ENCODE data around the gene EOLA2. TPM values are rescaled to one million over a fixed set of nuclear protein-coding genes. Genes with fewer than 3 reads are reported as not detected.
A peak's percentile ranks its signal among the peaks of the same experiment; 100 is the strongest.
"Not testable (repeated sequence)": the region's sequence is repeated elsewhere in the genome, so short reads cannot be mapped to it uniquely, and the experiment has no call there.

Gene EOLA2
- polyA plus RNA-seq, 4 donors: 25.3 to 31.9 (median 29.0) TPM

DNA sequence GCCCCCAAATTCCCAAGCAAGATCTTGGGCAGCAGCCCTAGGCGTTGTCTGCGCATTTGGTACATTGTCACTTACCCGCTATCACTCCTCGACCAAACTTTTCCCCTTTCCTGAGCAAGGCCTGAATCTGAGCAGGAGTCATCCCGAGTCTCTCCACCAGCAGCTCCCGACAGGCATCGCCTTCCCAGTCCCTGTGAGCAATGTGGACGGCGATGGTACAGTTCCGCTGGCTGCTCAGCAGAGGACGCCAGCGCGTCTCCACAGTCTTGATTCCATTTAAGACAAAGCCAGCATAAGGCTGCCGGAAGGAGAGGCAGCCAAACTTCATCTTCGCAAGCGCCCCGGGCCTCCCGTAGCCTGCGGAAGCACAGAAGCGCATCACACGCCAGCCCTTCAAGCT is 4.7 kb downstream of the EOLA2 start:
- DNase-seq (ENCODE audit: low read depth in 4 of 4, low spot score in 3 of 4): not testable (repeated sequence)

GRCh38 chrX:149932970-149933369 is 5.3 kb downstream of the EOLA2 start:
- DNase-seq (ENCODE audit: low read depth in 4 of 4, low spot score in 3 of 4): not testable (repeated sequence)

GRCh38 chrX:149932150-149932549 is 6.1 kb downstream of the EOLA2 start:
- not testable (repeated sequence) for DNase-seq (ENCODE audit: low read depth in 4 of 4, low spot score in 3 of 4)

GRCh38 chrX:149931355-149931754 is 6.9 kb downstream of the EOLA2 start:
- DNase-seq (ENCODE audit: low read depth in 4 of 4, low spot score in 3 of 4): not testable (repeated sequence)

DNA sequence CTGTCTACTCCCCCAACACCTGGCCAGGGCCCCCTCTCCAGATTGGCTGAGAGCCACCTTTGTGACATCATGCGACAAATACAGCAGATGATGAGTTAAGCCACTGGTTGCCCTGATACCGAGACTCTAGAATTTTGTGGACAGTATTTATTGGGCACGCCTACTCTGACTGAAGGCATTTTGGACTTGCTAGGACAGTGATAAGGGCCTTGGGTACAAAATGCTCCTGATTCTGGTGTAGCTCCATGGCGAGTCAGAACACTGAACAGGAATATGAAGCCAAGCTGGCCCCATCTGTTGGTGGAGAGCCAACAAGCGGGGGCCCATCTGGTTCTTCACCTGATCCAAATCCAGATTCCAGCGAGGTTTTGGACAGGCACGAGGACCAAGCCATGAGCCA is 8.9 kb downstream of the EOLA2 start, which contains the start of gene HSFX4:
TSS of gene HSFX4 (plus strand) at position 174 of the 400 bp plus-strand sequence. CDS start at position 246, 72 bp downstream.
- not testable (repeated sequence) for DNase-seq (ENCODE audit: low read depth in 4 of 4, low spot score in 3 of 4)

GRCh38 chrX:149928635-149929034 is 9.7 kb downstream of the EOLA2 start:
- DNase-seq (ENCODE audit: low read depth in 4 of 4, low spot score in 3 of 4): not testable (repeated sequence)

DNA sequence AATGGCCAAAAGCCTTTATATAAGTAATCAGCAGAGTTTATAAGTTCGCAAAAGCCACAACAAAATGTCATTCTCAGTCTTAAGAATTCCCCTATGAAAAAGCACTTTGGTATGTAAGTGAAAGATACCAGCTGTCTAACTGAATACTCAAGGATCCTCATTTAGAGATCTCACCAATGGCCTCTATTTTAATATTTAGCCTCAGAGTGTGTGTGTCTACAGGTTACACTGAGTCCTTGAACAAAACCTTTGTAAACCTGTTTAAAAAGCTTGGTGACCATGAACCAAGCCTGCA is 10.4 kb downstream of the EOLA2 start:
- DNase-seq (ENCODE audit: low read depth in 4 of 4, low spot score in 3 of 4): not testable (repeated sequence)

- DNase-seq (ENCODE audit: low read depth in 4 of 4, low spot score in 3 of 4): not testable (repeated sequence)
Measured at GRCh38 chrX:149927245-149927963, 10.9 kb downstream of the EOLA2 start.

GRCh38 chrX:149924434-149924833 is 13.9 kb downstream of the EOLA2 start:
- not testable (repeated sequence) for DNase-seq (ENCODE audit: low read depth in 4 of 4, low spot score in 3 of 4)

DNA sequence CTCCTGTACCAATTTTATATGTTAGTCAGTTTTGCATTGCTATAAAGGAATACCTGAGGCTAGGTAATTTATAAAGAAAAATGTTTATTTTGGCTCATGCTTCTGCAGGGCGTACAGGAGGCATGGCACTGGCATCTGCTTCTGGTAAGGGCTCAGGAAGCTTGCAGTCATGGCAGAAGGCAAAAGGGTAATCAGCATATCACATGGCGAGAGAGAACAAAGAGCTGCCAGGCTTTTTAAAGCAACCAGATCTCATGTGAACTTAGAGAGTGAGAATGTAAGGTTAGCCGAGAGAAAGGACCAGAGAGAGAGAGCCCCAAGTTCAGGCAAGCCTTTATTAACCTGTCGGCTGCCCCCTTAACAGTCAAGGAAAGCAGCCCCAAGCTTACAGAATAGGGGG is 14.5 kb downstream of the EOLA2 start:
- not testable (repeated sequence) for DNase-seq (ENCODE audit: low read depth in 4 of 4, low spot score in 3 of 4)

GRCh38 chrX:149916745-149917392 is 21.4 kb downstream of the EOLA2 start:
- no peak for DNase-seq (ENCODE audit: low read depth in 4 of 4, low spot score in 3 of 4)

DNA sequence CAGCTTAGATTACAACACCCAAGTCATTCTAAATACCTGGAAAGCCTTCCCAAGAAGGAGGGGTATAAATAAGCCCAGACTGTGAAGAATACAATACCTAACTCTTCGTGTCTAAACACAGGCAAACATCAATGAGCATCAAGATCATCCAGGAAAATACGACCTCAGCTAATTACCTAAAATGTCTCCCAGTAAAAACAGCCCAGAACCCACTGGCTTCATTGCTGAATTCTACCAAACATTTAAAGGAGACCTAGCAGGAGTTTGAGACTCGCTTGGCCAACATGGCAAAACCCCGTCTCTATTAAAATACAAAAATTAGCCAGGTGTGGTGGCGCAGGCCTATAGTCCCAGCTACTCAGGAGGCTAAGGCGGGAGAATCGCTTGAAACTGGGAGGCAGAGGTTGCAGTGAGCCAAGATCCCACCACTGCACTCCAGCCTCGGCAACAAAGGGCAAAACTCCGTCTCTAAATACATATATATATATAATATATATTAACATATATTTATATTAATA is 28.1 kb downstream of the EOLA2 start:
- DNase-seq (ENCODE audit: low read depth in 4 of 4, low spot score in 3 of 4): no peak

GRCh38 chrX:149909324-149910177 is 28.7 kb downstream of the EOLA2 start:
- no peak for DNase-seq (ENCODE audit: low read depth in 4 of 4, low spot score in 3 of 4)

DNA sequence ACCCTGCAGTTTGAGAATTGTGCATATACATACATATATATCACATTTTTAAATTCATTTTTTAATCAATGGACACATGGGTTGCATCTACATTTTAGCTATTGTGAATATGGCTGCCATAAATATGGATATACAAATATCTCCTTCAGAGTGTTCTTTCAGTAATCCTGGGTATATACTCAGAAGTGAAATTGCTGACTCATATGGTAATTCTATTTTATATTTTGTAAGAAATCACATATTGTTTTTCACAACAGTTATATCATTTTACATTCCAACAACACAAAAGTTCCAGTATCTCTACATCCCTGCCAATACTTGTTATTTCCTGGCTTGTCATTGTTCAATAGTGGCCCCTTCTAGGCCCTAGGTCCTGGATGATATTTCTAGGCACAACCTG is 29.6 kb downstream of the EOLA2 start:
- no peak for DNase-seq (ENCODE audit: low read depth in 4 of 4, low spot score in 3 of 4)

GRCh38 chrX:149908308-149908707 is 30.0 kb downstream of the EOLA2 start:
- DNase-seq (ENCODE audit: low read depth in 4 of 4, low spot score in 3 of 4): no peak

GRCh38 chrX:149903889-149904748 is 34.2 kb downstream of the EOLA2 start:
- DNase-seq (ENCODE audit: low read depth in 4 of 4, low spot score in 3 of 4): peak in 1 of 4 donors; percentile 1

GRCh38 chrX:149898554-149898953 is 39.7 kb downstream of the EOLA2 start:
- DNase-seq (ENCODE audit: low read depth in 4 of 4, low spot score in 3 of 4): no peak

DNA sequence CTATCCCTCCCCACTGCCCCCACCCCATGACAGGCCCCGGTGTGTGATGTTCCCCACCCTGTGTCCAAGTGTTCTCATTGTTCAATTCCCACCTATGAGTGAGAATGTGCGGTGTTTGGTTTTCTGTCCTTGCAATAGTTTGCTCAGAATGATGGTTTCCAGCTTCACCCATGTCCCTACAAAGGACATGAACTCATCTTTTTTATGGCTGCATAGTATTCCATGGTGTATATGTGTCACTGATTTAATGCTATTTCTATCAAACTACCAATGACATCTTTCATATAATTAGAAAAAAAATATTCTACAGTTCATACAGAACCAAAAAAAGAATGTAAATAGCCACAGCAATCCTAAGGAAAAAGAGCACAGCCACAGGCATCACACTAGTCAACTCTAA is 47.5 kb downstream of the EOLA2 start:
- not testable (repeated sequence) for DNase-seq (ENCODE audit: low read depth in 4 of 4, low spot score in 3 of 4)
